ENCODE data around the gene VAPB. TPM values are rescaled to one million over a fixed set of nuclear protein-coding genes. Genes with fewer than 3 reads are reported as not detected.
"Not testable (repeated sequence)": the region's sequence is repeated elsewhere in the genome, so short reads cannot be mapped to it uniquely, and the experiment has no call there.

VAPB gene
- total RNA-seq, 1 experiment from 2014 or later, result 14.0 TPM

GRCh38 chr20:58406422-58407001 lies 17.5 kb downstream of the VAPB start:
- DNase-seq (ENCODE audit: extremely low read depth, low read depth), result no peak

GRCh38 chr20:58407201-58407873 lies 18.3 kb downstream of the VAPB start:
- no peak for DNase-seq (ENCODE audit: extremely low read depth, low read depth)

- DNase-seq (ENCODE audit: extremely low read depth, low read depth), result no peak
These were observed 19.0 kb downstream of the VAPB start for GRCh38 chr20:58407966-58408557.

GRCh38 chr20:58408603-58409246 lies 19.7 kb downstream of the VAPB start:
- no peak for DNase-seq (ENCODE audit: extremely low read depth, low read depth)

GRCh38 chr20:58414216-58414615 lies 25.2 kb downstream of the VAPB start:
- not testable (repeated sequence) for DNase-seq (ENCODE audit: extremely low read depth, low read depth)

- DNase-seq (ENCODE audit: extremely low read depth, low read depth), result not testable (repeated sequence)
These were observed 25.8 kb downstream of the VAPB start for GRCh38 chr20:58414786-58415185.

- DNase-seq (ENCODE audit: extremely low read depth, low read depth), result no peak
These were observed 27.0 kb downstream of the VAPB start for GRCh38 chr20:58416057-58416456.

- DNase-seq (ENCODE audit: extremely low read depth, low read depth), result no peak
These were observed 27.8 kb downstream of the VAPB start for GRCh38 chr20:58416835-58417234.

GRCh38 chr20:58417438-58417837 lies 28.4 kb downstream of the VAPB start:
- DNase-seq (ENCODE audit: extremely low read depth, low read depth), result no peak

GRCh38 chr20:58418949-58419748 lies 30.1 kb downstream of the VAPB start:
- DNase-seq (ENCODE audit: extremely low read depth, low read depth), result no peak

GRCh38 chr20:58420798-58421496 lies 31.9 kb downstream of the VAPB start:
- DNase-seq (ENCODE audit: extremely low read depth, low read depth), result no peak

GRCh38 chr20:58421497-58421850 lies 32.4 kb downstream of the VAPB start:
- no peak for DNase-seq (ENCODE audit: extremely low read depth, low read depth)

GRCh38 chr20:58424218-58424969 lies 35.4 kb downstream of the VAPB start:
- DNase-seq (ENCODE audit: extremely low read depth, low read depth), result no peak

GRCh38 chr20:58427571-58427970 lies 38.5 kb downstream of the VAPB start:
- DNase-seq (ENCODE audit: extremely low read depth, low read depth), result not testable (repeated sequence)

GRCh38 chr20:58428364-58428763 lies 39.3 kb downstream of the VAPB start:
- DNase-seq (ENCODE audit: extremely low read depth, low read depth), result no peak

- DNase-seq (ENCODE audit: extremely low read depth, low read depth), result no peak
These were observed 40.3 kb downstream of the VAPB start for GRCh38 chr20:58429303-58429702.

- DNase-seq (ENCODE audit: extremely low read depth, low read depth), result no peak
These were observed 42.1 kb downstream of the VAPB start for GRCh38 chr20:58431134-58431533.

- no peak for DNase-seq (ENCODE audit: extremely low read depth, low read depth)
These were observed 43.3 kb downstream of the VAPB start for GRCh38 chr20:58432186-58432954.

Measured in NCI-H460 (cell line).